IPS-20b (cell line): Measurements from ENCODE around the gene PPP1CA.

ENCODE experiments used
- H3K27ac ChIP-seq: one replicate; pipeline ENCODE4 v1.5.1; 2013; ENCODE audit warnings: low read length
- H3K27me3 ChIP-seq: 2 replicates; pipeline ENCODE4 v1.6.1; 2013; ENCODE audit warnings: mild to moderate bottlenecking, low read length, inconsistent platforms; ENCODE audit not compliant: insufficient read depth
- H3K36me3 ChIP-seq: 2 replicates; pipeline ENCODE4 v1.6.1; 2013; ENCODE audit warnings: low read depth, mild to moderate bottlenecking, inconsistent platforms, low read length, moderate library complexity; ENCODE audit not compliant: insufficient read depth
- H3K4me1 ChIP-seq: 2 replicates; pipeline ENCODE4 v1.6.1; 2013; ENCODE audit warnings: mild to moderate bottlenecking, control low read depth, inconsistent platforms, low read length, moderate library complexity; ENCODE audit not compliant: insufficient read depth
- H3K4me3 ChIP-seq: 2 replicates; pipeline ENCODE4 v1.5.1; 2013; ENCODE audit warnings: mild to moderate bottlenecking, low read length, inconsistent platforms
- H3K9ac ChIP-seq: 2 replicates; pipeline ENCODE4 v1.6.1; 2013; ENCODE audit warnings: low read depth, mild to moderate bottlenecking, inconsistent platforms, low read length, moderate library complexity
- H3K9me3 ChIP-seq: 2 replicates; pipeline ENCODE4 v1.6.1; 2013; ENCODE audit warnings: mild to moderate bottlenecking, low read depth, low read length, inconsistent platforms; ENCODE audit not compliant: insufficient read depth

The PPP1CA gene

DNA sequence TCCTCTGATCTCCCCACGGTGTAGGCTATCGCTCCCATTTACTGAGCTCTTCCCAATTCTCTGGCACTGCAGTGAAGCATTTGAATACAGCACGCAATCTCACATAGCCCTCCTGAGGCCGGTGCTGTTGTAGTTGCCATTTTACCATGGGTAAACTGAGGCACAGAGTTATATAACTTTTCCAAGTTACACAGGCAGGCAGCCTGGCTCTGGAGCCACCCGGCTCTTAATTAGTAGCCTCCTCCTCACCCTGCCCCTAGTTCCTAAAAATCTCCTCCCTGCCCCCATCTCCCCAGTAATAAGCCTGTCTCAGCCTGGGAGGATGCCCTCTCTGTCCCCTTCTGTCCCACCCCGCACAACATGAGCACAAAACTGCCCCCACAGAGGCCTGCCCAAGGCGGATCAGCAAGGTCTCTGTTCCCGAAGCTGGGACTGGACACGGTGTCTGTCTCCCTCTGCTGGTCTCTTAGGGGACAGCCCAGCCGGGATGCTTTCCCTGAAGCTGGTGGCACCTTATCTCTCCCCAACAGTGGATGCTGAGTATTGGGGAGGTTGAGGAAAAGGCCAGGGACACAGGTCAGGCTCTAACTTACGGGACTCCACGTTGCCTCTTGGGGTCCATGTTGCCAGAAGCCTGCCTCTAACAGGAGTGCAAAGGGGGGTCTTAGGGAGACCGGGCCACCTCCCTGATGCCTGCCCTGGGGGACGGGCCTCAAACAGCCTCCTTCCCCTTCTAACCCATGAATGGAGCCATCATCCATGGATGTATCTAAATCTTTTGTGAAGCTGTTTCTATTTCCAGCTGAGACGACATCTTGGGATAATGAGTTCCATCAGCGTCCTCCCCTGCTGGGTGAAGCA is 19.2 kb downstream of the PPP1CA start:
- Histone ChIP-seq H3K9me3 (no peaks in the 10 kb centered on the region), H3K4me1 (no peaks in the 10 kb centered on the region; the same call in 1 of the 2 replicates), H3K27ac (no peak overlapping the region), H3K4me3 (no peak overlapping the region), H3K36me3 (no peaks in the 10 kb centered on the region), H3K9ac (no peak overlapping the region), H3K27me3 (peaks cover 32% of the 10 kb centered on the region)

DNA sequence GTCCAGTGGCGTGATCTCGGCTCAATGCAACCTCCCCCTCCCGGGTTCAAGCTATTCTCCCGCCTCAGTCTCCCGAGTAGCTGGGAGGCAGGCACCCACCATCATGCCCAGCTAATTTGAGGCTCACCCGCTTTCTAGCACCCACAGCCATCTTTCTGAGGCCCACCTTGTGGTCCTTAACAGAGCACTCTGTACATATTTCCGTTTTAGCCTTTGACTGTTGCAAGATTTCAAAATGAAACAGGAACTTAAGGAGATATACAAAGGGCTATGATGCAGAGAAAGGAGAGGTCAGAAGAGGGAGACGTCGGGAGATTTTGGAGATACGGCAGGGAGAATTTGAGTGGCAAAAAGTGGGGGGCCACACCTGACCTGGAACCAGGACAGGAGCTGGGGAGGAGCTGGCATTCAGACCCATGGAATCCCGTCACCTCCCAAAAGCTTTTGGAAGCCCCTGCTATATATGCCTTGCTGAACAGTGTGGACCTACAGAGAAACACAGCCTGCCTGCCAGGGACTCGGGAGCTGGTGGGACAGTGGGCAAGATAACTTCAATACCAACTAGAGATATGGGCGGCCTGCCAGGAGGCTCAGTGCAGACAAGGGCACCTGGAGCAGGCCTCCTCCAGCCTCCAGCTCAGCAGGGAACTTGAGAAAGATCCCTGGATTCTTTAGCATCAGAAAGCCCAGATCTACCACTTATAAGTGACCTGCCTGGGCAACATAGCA is 20.2 kb downstream of the PPP1CA start:
- no peak overlapping the region for H3K27ac ChIP-seq
- H3K36me3 ChIP-seq = no peaks in the 10 kb centered on the region
- H3K4me3 ChIP-seq = no peak overlapping the region
- peaks cover 4% of the 10 kb centered on the region for H3K4me1 ChIP-seq
- H3K27me3 ChIP-seq = peaks cover 43% of the 10 kb centered on the region
- no peak overlapping the region for H3K9ac ChIP-seq
- no peaks in the 10 kb centered on the region for H3K9me3 ChIP-seq

DNA sequence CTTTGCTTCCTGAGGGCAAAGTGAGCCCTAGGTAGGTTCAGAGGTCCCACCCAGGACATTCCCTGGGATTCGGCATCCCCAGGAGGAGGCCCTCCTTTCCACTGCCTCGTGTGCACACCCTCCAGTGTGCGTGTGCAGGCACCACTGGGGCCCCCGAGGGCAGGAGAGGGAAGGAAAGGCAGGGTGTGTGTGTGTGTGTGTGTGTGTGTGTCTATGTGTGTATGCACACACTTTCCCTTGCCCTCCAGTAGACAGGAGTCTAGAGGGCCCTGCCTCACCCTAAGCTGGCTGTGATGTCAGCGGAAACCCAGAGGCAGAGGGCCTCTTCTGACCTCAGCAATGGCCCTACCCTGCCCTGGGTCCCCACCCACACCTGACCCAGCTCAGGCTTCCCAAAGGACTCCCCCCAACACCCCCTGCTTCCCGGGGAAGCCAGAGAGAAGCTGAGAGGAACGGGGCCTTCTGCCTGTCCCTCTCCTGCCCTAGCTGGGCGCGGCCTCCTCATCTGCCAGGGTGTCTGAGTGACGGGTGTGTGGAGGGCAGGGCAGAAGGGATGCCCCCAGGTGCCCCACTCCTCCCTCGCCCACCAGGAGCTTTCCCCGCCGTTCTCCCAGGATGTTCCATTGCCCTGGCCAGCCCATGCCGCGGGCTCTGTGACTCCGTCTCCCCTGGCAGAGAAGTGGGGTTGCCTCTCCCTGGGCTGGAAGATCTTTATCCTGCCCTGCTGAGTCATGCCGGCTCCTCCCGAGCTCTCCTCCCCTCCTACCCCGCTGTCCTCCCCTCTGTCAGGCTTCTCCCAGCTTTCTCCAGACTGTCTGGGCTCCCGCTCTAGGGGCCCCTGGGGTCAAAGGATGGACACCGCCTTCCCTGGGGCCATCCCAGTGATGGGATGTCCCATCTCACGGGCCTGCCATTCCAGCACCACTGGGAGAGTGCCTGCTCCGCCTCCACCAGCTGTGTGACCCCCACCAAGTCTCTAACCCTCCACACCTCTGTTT is 22.3 kb downstream of the PPP1CA start:
- peaks cover 14% of the 10 kb centered on the region for H3K4me1 ChIP-seq
- no peak overlapping the region for H3K4me3 ChIP-seq
- H3K9ac ChIP-seq = no peak overlapping the region
- no peaks in the 10 kb centered on the region for H3K36me3 ChIP-seq
- no peaks in the 10 kb centered on the region for H3K9me3 ChIP-seq
- H3K27me3 ChIP-seq = peaks cover 49% of the 10 kb centered on the region
- H3K27ac ChIP-seq = no peak overlapping the region

DNA sequence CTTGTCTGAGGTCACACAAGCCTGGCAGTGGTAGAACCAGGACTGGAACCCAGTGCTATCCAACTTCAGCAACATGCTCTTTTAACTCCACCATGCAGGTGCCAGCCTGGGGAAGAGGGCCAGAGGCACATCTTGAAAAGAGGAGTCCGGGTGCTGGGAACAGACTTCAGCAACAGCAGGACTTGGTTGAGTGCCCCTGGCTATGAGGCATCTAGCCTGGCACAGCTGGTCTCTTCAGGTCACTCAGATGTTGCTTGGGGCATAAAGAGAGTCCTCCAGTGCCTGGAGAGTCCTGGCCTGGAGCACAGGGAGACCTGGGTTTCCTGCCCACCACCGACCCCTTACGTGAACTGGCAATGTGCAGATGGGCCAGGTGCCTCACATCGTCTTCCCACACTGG is 23.1 kb downstream of the PPP1CA start:
- Histone ChIP-seq H3K9ac (no peak overlapping the region), H3K27me3 (peaks cover 55% of the 10 kb centered on the region), H3K27ac (no peak overlapping the region), H3K4me3 (no peak overlapping the region), H3K9me3 (no peaks in the 10 kb centered on the region), H3K4me1 (peaks cover 18% of the 10 kb centered on the region), H3K36me3 (no peaks in the 10 kb centered on the region)

DNA sequence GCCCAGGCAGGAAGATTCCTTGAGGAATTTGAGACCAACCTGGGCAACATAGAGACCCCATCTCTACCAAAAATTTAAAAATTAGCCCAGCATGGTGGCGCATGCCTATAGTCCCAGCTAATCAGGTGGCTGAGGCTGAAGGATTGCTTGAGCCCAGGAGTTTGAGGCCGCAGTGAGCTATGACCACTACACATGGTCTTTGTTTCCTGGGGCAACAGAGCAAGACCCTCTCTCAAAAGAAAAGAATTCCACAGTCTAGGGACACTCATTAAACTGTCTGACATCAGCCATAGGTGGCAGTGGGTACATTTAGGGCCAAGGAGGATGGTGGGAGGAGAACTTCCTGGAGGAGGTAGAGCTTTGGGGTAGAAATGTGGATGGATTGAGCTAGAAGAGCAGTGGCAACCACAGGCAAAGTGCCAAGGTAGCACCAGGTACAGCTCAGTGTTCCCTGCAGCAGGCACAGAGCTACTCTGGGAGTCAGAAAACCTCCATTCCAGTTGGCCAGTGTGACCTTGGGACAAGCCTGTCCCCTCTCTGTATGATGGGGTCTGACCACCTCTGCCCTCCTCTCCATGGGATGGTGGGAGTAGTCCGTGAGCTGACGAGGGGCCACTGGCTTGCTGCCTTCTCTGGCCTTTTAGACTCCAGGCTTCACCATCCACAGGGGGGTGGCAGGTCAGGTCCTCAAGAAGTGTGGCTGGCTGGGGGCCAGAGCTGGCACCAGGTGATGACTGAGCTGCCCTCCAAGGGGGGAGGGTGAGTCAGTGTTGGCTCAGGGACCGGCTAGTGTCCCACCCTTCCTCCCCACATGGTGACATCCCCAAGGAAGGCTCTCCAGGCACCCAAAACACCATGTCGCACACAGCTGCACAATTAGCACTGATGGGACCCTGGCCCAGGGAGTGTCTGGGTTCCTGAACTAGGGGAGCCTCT is 24.5 kb downstream of the PPP1CA start:
- no peak overlapping the region for H3K27ac ChIP-seq
- peak overlapping the region; percentile 63; the same call in 1 of the 2 replicates for H3K4me3 ChIP-seq
- no peak overlapping the region for H3K9ac ChIP-seq
- peaks cover 18% of the 10 kb centered on the region for H3K4me1 ChIP-seq
- no peaks in the 10 kb centered on the region for H3K36me3 ChIP-seq
- peaks cover 61% of the 10 kb centered on the region for H3K27me3 ChIP-seq
- H3K9me3 ChIP-seq = no peaks in the 10 kb centered on the region

DNA sequence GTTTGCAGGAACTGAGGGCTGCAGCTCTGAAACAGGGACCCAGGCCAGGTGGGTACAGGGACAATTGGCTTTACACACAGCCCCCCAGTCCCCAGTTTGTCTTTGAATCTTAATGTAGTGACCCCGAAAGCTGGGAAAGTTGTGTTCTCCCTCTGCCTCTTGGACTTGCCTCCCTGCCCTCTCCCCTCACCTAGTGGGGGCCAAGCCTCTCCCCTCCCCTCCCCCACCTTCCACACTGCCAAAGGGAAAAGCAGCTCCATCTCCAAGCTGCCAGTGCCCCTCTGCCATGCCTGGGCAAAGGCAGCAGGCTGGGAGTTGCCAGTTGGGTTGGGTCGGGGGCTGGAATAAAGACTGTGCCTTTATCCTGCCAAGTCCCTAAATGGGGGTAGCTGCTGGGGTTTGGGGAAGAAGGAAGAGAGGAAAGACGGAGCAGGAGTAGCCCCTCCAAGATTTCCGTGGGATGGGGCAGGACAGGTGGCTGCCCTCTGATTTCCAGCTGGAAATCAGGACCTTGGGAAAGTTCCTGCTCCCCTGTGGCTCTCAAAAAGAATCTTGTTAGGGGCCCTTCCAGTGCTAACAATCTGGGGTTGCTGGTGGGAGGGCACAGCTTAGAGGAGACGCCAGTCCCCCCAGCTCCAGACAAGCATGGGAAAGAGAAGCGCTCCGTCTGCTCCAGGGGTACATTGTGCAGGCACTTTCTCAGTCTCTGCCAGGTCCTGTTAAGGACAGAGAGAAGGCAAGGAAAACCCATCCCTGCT is 25.4 kb downstream of the PPP1CA start:
- Histone ChIP-seq H3K4me3 (peak overlapping the region; percentile 63), H3K27ac (no peak overlapping the region), H3K9ac (0 out of 2 replicates have a peak overlapping the region, but pooled peaks have one; percentile 21), H3K36me3 (no peaks in the 10 kb centered on the region), H3K9me3 (no peaks in the 10 kb centered on the region), H3K4me1 (peaks cover 18% of the 10 kb centered on the region), H3K27me3 (peaks cover 70% of the 10 kb centered on the region)

DNA sequence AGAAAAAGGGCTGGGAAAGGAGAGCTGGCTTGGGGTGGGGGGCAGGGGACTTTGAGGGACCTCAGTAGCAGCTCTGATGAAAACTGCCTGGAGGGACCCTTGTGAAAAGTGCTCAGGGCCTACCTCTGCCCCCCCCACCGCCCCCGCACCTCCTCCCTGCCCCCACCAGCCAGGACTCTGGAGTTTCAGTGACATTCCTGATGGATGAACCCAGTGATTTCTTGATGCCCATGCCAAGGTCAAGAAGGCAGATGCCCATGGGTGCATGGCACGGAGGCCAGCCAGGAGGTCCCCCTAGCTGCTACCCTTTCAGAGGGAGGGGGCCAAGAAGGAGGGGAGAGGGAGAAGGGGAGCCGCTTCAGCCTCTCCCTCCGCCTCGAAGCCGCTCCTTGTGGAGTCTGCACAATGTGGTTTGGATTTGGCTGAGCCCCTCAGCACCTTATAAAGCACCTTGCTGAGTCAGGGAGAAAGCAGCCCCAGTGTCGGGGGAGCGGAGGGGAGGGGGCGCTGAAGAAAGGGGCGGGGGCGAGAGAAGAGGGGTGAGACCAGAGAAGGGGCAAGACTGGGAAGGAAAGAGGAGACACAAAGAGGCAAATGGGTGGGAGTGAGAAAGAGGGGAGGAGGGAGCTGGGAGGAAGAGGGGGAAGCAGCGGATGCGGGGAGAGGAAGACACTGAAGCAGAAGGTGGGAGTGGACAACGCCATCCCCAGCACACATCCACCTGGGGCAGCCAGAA is 26.2 kb downstream of the PPP1CA start:
- H3K36me3 ChIP-seq = no peaks in the 10 kb centered on the region
- H3K4me3 ChIP-seq = peak overlapping the region; percentile 63
- peaks cover 23% of the 10 kb centered on the region for H3K4me1 ChIP-seq
- no peak overlapping the region for H3K9ac ChIP-seq
- H3K27ac ChIP-seq = no peak overlapping the region
- peaks cover 78% of the 10 kb centered on the region for H3K27me3 ChIP-seq
- no peaks in the 10 kb centered on the region for H3K9me3 ChIP-seq

DNA sequence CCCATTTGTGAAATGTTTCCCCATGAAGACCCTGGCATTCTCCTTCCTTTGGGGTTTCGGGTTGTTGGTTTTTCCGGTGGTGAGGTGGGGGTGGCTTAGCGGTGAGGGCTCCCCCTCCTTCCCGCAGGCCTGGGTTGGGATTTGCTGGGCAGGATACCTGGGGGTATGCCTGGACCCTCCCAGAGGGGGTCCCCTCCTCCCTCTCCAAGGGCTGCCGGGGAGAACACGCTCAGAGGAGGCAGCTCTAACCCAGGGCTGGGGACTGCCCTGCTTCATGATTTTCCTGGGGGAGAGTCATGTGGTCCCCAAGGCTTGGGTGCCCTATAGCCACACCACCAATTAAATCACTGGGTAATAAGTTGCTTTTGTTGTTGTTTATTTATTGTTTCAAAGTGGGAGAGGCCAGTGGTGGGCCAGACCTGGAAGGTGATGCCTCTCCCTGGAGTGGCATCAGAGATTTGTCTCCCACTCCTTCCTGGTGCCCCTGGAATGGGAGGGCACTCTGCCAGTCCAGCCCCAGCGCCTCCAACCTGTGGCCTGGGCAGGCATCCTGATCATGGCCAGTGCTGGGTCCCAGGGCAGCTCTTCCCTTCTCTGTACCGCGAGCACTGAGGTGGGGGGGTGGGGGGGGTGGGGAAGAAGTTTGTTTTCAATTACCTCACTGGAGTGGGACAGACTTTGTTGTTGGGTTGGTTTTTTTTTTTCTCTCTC is 26.9 kb downstream of the PPP1CA start:
- peaks cover 84% of the 10 kb centered on the region for H3K27me3 ChIP-seq
- H3K4me1 ChIP-seq = peaks cover 23% of the 10 kb centered on the region
- no peaks in the 10 kb centered on the region for H3K36me3 ChIP-seq
- no peaks in the 10 kb centered on the region for H3K9me3 ChIP-seq
- H3K9ac ChIP-seq = peak overlapping the region; percentile 48; the same call in 1 of the 2 replicates
- H3K4me3 ChIP-seq = peak overlapping the region; percentile 68
- H3K27ac ChIP-seq = no peak overlapping the region
